CD4-positive, alpha-beta T cell treated with Interleukin-21 for 1 hour (primary cell): Measurements from ENCODE around the gene CD2AP.
"Not testable (repeated sequence)": the region's sequence is repeated elsewhere in the genome, so short reads cannot be mapped to it uniquely, and the experiment has no call there.

Experiments
- DNase-seq: peaks from one replicate; pipeline ENCODE4 v3.0.0-alpha.2; 2020

CD2AP gene

GRCh38 chr6:47477497-47478232 lies at the start of gene CD2AP:
Gene CD2AP (plus strand): TSS chr6:47477789. CDS start chr6:47478245, 456 bp downstream.
- peak; percentile 92 for DNase-seq

GRCh38 chr6:47428288-47428687 lies 49.3 kb upstream of the CD2AP start:
- no peak for DNase-seq

- no peak for DNase-seq
Observed at GRCh38 chr6:47428746-47429664, 48.6 kb upstream of the CD2AP start.

GRCh38 chr6:47434372-47435253 lies 43.0 kb upstream of the CD2AP start:
- DNase-seq: no peak

- DNase-seq: no peak
Observed at GRCh38 chr6:47435254-47435612, 42.4 kb upstream of the CD2AP start.

- DNase-seq: no peak
Observed at GRCh38 chr6:47437592-47437991, 40.0 kb upstream of the CD2AP start.

GRCh38 chr6:47438481-47439347 lies 38.9 kb upstream of the CD2AP start:
- no peak for DNase-seq

- DNase-seq: no peak
Observed at GRCh38 chr6:47439348-47439668, 38.3 kb upstream of the CD2AP start.

- no peak for DNase-seq
Observed at GRCh38 chr6:47440719-47441118, 36.9 kb upstream of the CD2AP start.

- DNase-seq: not testable (repeated sequence)
Observed at GRCh38 chr6:47444964-47445363, 32.6 kb upstream of the CD2AP start.

- DNase-seq: no peak
Observed at GRCh38 chr6:47446669-47447330, 30.8 kb upstream of the CD2AP start.

GRCh38 chr6:47447722-47448121 lies 29.9 kb upstream of the CD2AP start:
- DNase-seq: no peak

- no peak for DNase-seq
Observed at GRCh38 chr6:47451162-47451561, 26.4 kb upstream of the CD2AP start.

- no peak for DNase-seq
Observed at GRCh38 chr6:47452899-47453298, 24.7 kb upstream of the CD2AP start.

GRCh38 chr6:47453372-47453936 lies 24.1 kb upstream of the CD2AP start:
- no peak for DNase-seq

GRCh38 chr6:47454713-47455396 lies 22.7 kb upstream of the CD2AP start:
- no peak for DNase-seq

- no peak for DNase-seq
Observed at GRCh38 chr6:47455533-47456209, 21.9 kb upstream of the CD2AP start.

GRCh38 chr6:47456536-47456975 lies 21.0 kb upstream of the CD2AP start:
- DNase-seq: no peak

- DNase-seq: no peak
Observed at GRCh38 chr6:47457370-47457769, 20.2 kb upstream of the CD2AP start.

- no peak for DNase-seq
Observed at GRCh38 chr6:47464052-47464451, 13.5 kb upstream of the CD2AP start.
